CD4-positive, alpha-beta T cell treated with Interleukin-4 for 1 hour (primary cell): Measurements from ENCODE around the gene GRN.
A peak's percentile ranks its signal among the peaks of the same experiment; 100 is the strongest.
"Not testable (repeated sequence)": the region's sequence is repeated elsewhere in the genome, so short reads cannot be mapped to it uniquely, and the experiment has no call there.

Source experiments
- DNase-seq, 2 donors: peaks; one replicate each; pipeline ENCODE4 v3.0.0-alpha.2; 2020 to 2022

The GRN gene

GRCh38 chr17:44347206-44348055 lies 2.3 kb downstream of the GRN start:
- not testable (repeated sequence) for DNase-seq

- peak; percentile 19 to 76 for DNase-seq
Observed at GRCh38 chr17:44348234-44348987, 3.3 kb downstream of the GRN start.

GRCh38 chr17:44348988-44349364 lies 3.9 kb downstream of the GRN start:
- no peak for DNase-seq

GRCh38 chr17:44349553-44350070 lies 4.5 kb downstream of the GRN start:
- no peak for DNase-seq

- DNase-seq: peak; percentile 77 to 78
Observed at GRCh38 chr17:44350733-44351226, 5.7 kb downstream of the GRN start.

- no peak for DNase-seq
Observed at GRCh38 chr17:44351464-44351863, 6.4 kb downstream of the GRN start.

- no peak for DNase-seq
Observed at GRCh38 chr17:44351961-44352827, 7.1 kb downstream of the GRN start.

- no peak for DNase-seq
Observed at GRCh38 chr17:44352828-44353671, 7.9 kb downstream of the GRN start.

GRCh38 chr17:44353672-44354331 lies 8.7 kb downstream of the GRN start:
- DNase-seq: no peak

- DNase-seq: peak; percentile 43 to 57
Observed at GRCh38 chr17:44354582-44355561, 9.8 kb downstream of the GRN start.

- DNase-seq: no peak
Observed at GRCh38 chr17:44355642-44356099, 10.6 kb downstream of the GRN start.

- no peak for DNase-seq
Observed at GRCh38 chr17:44356241-44356640, 11.1 kb downstream of the GRN start.

- no peak for DNase-seq
Observed at GRCh38 chr17:44358066-44358465, 13.0 kb downstream of the GRN start.

- no peak for DNase-seq
Observed at GRCh38 chr17:44359006-44359405, 13.9 kb downstream of the GRN start.

GRCh38 chr17:44359458-44360143 lies 14.5 kb downstream of the GRN start:
- DNase-seq: no peak

- no peak for DNase-seq
Observed at GRCh38 chr17:44360144-44360533, 15.0 kb downstream of the GRN start.

GRCh38 chr17:44360826-44361225 lies 15.7 kb downstream of the GRN start:
- no peak for DNase-seq

GRCh38 chr17:44361292-44362260 lies 16.5 kb downstream of the GRN start:
- no peak for DNase-seq
